ENCODE data around the gene NEDD4L. TPM values are rescaled to one million over a fixed set of nuclear protein-coding genes. Genes with fewer than 3 reads are reported as not detected.

The NEDD4L gene
- total and polyA plus RNA-seq, 2 donors (not counting 1 experiment from before 2014, with no cell fraction given), result 10.3 to 25.7 TPM

DNA sequence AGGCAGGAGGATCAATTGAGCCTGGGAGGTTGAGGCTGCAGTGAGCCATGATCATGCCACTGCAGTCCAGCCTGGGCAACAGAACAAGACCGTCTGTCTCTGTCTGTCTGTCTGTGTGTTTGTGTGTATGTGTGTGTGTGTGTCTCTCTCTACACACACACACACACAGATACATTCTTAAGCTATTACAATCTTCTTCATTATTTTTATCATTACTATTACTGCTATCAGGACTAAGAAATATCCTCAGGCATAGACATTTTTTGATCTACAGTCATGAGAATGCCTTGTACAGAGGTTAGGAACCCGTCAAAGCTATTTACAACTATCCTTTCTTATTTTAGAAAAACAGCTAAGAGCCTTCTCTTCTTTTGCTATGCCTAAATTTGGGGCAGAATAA lies 207.4 kb downstream of the NEDD4L start:
- POLR2A ChIA-PET, result no interaction called here
- Mint-ChIP-seq H3K27ac (no peak overlapping the region), H3K4me1 (no peaks in the 10 kb centered on the region), H3K27me3 (no peaks in the 10 kb centered on the region), H3K9me3 (ENCODE audit: insufficient read depth) (no peaks in the 10 kb centered on the region), H3K4me3 (no peak overlapping the region)
- no peak overlapping the region for H3K9ac ChIP-seq (ENCODE audit: low read length)
- intact Hi-C loops (cut with micrococcal nuclease), result no loop called here
- H3K27me3 ChIP-seq (replicated peaks in 1 of 4; ENCODE audit: control extremely low read depth in 1 of 4, control insufficient read depth in 3 of 4, insufficient read depth in 4 of 4, low read length in 3 of 4), result no peaks in the 10 kb centered on the region
- no peak for ATAC-seq (ENCODE audit: low read depth)
- no peaks in the 10 kb centered on the region for H3K4me1 ChIP-seq (ENCODE audit: control insufficient read depth in 2 of 2, insufficient read depth in 2 of 2, low read length in 2 of 2)
- WGBS (ENCODE audit: insufficient coverage), result no CpG with 5 or more reads among the region's 2 CpGs
- TF ChIP-seq, protein P1, sequence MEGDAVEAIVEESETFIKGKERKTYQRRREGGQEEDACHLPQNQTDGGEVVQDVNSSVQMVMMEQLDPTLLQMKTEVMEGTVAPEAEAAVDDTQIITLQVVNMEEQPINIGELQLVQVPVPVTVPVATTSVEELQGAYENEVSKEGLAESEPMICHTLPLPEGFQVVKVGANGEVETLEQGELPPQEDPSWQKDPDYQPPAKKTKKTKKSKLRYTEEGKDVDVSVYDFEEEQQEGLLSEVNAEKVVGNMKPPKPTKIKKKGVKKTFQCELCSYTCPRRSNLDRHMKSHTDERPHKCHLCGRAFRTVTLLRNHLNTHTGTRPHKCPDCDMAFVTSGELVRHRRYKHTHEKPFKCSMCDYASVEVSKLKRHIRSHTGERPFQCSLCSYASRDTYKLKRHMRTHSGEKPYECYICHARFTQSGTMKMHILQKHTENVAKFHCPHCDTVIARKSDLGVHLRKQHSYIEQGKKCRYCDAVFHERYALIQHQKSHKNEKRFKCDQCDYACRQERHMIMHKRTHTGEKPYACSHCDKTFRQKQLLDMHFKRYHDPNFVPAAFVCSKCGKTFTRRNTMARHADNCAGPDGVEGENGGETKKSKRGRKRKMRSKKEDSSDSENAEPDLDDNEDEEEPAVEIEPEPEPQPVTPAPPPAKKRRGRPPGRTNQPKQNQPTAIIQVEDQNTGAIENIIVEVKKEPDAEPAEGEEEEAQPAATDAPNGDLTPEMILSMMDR (IDR thresholded peaks at IDR 0.05), result no peak
- no peak for TF ChIP-seq EZH2 (IDR thresholded peaks at IDR 0.05; ENCODE audit: borderline replicate concordance, insufficient read depth, low read depth, low read length, poor library complexity, severe bottlenecking)
- H3K9me3 ChIP-seq (ENCODE audit: control extremely low read depth in 1 of 3, control insufficient read depth in 2 of 3, insufficient read depth in 1 of 3, low read length in 2 of 3), result peaks cover 0 to 13% (median 0%) of the 10 kb centered on the region in 3 donors
- no peak overlapping the region for H3K4me2 ChIP-seq (replicated peaks; ENCODE audit: low read depth, low read length, poor library complexity, severe bottlenecking)
- DNase-seq, result no peak
- H3K79me2 ChIP-seq (ENCODE audit: control insufficient read depth, insufficient read depth, low read length), result no peaks in the 10 kb centered on the region
- no peaks in the 10 kb centered on the region for H3K36me3 ChIP-seq (replicated peaks in 1 of 2; ENCODE audit: control extremely low read depth in 1 of 2, control insufficient read depth in 1 of 2, extremely low read depth in 1 of 2, insufficient read depth in 2 of 2, low read length in 1 of 2)
- CTCF ChIA-PET, result no interaction called here
- no peak overlapping the region for H2AFZ ChIP-seq (ENCODE audit: insufficient read depth, low read depth, low read length, poor library complexity, severe bottlenecking)
- no peak overlapping the region for H3K27ac ChIP-seq (ENCODE audit: low read length in 2 of 2)
- H4K20me1 ChIP-seq (ENCODE audit: control insufficient read depth, insufficient read depth, low read length, poor library complexity, severe bottlenecking), result no peaks in the 10 kb centered on the region
- H3K4me3 ChIP-seq (ENCODE audit: control extremely low read depth in 1 of 5, extremely low read depth in 1 of 5, insufficient read depth in 1 of 5, low read depth in 2 of 5, low read length in 4 of 5), result no peak overlapping the region

DNA sequence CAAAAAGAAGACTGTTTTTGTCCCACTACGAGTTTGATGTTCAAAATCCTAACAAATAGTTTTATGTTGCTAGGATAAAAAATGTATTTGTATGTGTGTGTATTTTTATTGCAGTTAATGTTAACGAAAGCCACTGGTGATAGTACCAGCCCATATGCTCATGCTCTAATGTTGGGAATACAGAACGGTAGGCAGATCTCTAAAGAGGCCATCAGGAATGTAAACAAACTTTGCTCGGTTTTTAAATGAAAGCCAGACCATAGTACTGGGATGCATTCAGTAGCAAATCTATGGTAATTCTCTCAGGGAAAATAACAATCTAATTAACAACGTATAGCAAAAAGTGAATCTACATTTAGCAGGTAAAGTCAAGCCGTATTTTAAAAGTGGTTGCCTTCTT lies 208.1 kb downstream of the NEDD4L start:
- TF ChIP-seq EZH2 (IDR thresholded peaks at IDR 0.05; ENCODE audit: borderline replicate concordance, insufficient read depth, low read depth, low read length, poor library complexity, severe bottlenecking), result no peak
- TF ChIP-seq, protein P1 (IDR thresholded peaks at IDR 0.05), result no peak
- peaks cover 0 to 16% (median 0%) of the 10 kb centered on the region in 3 donors for H3K9me3 ChIP-seq (ENCODE audit: control extremely low read depth in 1 of 3, control insufficient read depth in 2 of 3, insufficient read depth in 1 of 3, low read length in 2 of 3)
- Mint-ChIP-seq H3K4me1 (peaks cover under 1% of the 10 kb centered on the region), H3K9me3 (ENCODE audit: insufficient read depth) (no peaks in the 10 kb centered on the region), H3K27me3 (no peaks in the 10 kb centered on the region), H3K4me3 (no peak overlapping the region), H3K27ac (no peak overlapping the region)
- H3K79me2 ChIP-seq (ENCODE audit: control insufficient read depth, insufficient read depth, low read length), result no peaks in the 10 kb centered on the region
- H4K20me1 ChIP-seq (ENCODE audit: control insufficient read depth, insufficient read depth, low read length, poor library complexity, severe bottlenecking), result no peaks in the 10 kb centered on the region
- no peak overlapping the region for H3K4me2 ChIP-seq (replicated peaks; ENCODE audit: low read depth, low read length, poor library complexity, severe bottlenecking)
- no peaks in the 10 kb centered on the region for H3K4me1 ChIP-seq (ENCODE audit: control insufficient read depth in 2 of 2, insufficient read depth in 2 of 2, low read length in 2 of 2)
- H3K36me3 ChIP-seq (replicated peaks in 1 of 2; ENCODE audit: control extremely low read depth in 1 of 2, control insufficient read depth in 1 of 2, extremely low read depth in 1 of 2, insufficient read depth in 2 of 2, low read length in 1 of 2), result no peaks in the 10 kb centered on the region
- H3K27ac ChIP-seq (ENCODE audit: low read length in 2 of 2), result no peak overlapping the region
- no peak overlapping the region for H3K4me3 ChIP-seq (ENCODE audit: control extremely low read depth in 1 of 5, extremely low read depth in 1 of 5, insufficient read depth in 1 of 5, low read depth in 2 of 5, low read length in 4 of 5)
- no peak for DNase-seq
- CTCF ChIA-PET, result no interaction called here
- H3K27me3 ChIP-seq (replicated peaks in 1 of 4; ENCODE audit: control extremely low read depth in 1 of 4, control insufficient read depth in 3 of 4, insufficient read depth in 4 of 4, low read length in 3 of 4), result no peaks in the 10 kb centered on the region
- POLR2A ChIA-PET, result no interaction called here
- no peak overlapping the region for H3K9ac ChIP-seq (ENCODE audit: low read length)
- 95% methylated on average over 3 of the region's 6 CpGs for WGBS (ENCODE audit: insufficient coverage)
- ATAC-seq (ENCODE audit: low read depth), result no peak
- H2AFZ ChIP-seq (ENCODE audit: insufficient read depth, low read depth, low read length, poor library complexity, severe bottlenecking), result no peak overlapping the region
- intact Hi-C loops (cut with micrococcal nuclease), result no loop called here

Data from B cell (primary cell).